GM21786 (cell line): ENCODE measurements around the gene CELSR2.

Experiments
- ATAC-seq: cut with Tn5 transposase; IDR thresholded peaks from one replicate; pipeline ENCODE4 v1.9.1; 2021; ENCODE audit not compliant: unreplicated experiment

CELSR2 gene

DNA sequence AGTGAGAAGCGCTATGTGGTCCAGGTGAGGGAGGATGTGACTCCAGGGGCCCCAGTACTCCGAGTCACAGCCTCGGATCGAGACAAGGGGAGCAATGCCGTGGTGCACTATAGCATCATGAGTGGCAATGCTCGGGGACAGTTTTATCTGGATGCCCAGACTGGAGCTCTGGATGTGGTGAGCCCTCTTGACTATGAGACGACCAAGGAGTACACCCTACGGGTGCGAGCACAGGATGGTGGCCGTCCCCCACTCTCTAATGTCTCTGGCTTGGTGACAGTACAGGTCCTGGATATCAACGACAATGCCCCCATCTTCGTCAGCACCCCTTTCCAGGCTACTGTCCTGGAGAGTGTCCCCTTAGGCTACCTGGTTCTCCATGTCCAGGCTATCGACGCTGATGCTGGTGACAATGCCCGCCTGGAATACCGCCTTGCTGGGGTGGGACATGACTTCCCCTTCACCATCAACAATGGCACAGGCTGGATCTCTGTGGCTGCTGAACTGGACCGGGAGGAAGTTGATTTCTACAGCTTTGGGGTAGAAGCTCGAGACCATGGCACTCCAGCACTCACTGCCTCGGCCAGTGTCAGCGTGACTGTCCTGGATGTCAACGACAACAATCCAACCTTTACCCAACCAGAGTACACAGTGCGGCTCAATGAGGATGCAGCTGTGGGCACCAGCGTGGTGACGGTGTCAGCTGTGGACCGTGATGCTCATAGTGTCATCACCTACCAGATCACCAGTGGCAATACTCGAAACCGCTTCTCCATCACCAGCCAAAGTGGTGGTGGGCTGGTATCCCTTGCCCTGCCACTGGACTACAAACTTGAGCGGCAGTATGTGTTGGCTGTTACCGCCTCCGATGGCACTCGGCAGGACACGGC is 2.2 kb downstream of the CELSR2 start:
- no peak for ATAC-seq

DNA sequence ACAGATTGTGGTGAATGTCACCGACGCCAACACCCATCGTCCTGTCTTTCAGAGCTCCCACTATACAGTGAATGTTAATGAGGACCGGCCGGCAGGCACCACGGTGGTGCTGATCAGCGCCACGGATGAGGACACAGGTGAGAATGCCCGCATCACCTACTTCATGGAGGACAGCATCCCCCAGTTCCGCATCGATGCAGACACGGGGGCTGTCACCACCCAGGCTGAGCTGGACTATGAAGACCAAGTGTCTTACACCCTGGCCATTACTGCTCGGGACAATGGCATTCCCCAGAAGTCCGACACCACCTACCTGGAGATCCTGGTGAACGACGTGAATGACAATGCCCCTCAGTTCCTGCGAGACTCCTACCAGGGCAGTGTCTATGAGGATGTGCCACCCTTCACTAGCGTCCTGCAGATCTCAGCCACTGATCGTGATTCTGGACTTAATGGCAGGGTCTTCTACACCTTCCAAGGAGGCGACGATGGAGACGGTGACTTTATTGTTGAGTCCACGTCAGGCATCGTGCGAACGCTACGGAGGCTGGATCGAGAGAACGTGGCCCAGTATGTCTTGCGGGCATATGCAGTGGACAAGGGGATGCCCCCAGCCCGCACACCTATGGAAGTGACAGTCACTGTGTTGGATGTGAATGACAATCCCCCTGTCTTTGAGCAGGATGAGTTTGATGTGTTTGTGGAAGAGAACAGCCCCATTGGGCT is 3.0 kb downstream of the CELSR2 start:
- no peak for ATAC-seq

DNA sequence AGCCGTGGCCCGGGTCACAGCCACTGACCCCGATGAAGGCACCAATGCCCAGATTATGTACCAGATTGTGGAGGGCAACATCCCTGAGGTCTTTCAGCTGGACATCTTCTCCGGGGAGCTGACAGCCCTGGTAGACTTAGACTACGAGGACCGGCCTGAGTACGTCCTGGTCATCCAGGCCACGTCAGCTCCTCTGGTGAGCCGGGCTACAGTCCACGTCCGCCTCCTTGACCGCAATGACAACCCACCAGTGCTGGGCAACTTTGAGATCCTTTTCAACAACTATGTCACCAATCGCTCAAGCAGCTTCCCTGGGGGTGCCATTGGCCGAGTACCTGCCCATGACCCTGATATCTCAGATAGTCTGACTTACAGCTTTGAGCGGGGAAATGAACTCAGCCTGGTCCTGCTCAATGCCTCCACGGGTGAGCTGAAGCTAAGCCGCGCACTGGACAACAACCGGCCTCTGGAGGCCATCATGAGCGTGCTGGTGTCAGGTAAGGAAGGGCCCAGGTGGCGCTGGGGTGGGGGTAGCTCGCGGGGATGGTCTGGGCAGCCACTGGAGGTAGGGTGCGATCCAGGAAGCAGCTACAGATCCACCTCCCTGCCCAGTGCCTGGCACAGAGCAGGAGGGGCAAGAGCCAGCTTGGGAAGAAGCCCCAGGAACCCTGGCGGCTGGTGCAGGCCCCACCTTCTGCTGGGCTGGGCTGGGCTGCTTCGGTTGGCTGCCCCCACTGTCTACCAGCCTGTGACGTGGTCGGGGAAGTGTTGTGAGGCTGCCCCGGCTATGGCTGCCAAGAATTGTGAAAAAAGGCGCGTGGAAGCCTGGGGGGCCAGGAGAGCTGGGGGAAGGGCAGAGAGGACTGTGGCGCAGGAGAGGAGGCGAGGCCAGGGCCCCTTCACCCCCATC is 3.8 kb downstream of the CELSR2 start:
- no peak for ATAC-seq

DNA sequence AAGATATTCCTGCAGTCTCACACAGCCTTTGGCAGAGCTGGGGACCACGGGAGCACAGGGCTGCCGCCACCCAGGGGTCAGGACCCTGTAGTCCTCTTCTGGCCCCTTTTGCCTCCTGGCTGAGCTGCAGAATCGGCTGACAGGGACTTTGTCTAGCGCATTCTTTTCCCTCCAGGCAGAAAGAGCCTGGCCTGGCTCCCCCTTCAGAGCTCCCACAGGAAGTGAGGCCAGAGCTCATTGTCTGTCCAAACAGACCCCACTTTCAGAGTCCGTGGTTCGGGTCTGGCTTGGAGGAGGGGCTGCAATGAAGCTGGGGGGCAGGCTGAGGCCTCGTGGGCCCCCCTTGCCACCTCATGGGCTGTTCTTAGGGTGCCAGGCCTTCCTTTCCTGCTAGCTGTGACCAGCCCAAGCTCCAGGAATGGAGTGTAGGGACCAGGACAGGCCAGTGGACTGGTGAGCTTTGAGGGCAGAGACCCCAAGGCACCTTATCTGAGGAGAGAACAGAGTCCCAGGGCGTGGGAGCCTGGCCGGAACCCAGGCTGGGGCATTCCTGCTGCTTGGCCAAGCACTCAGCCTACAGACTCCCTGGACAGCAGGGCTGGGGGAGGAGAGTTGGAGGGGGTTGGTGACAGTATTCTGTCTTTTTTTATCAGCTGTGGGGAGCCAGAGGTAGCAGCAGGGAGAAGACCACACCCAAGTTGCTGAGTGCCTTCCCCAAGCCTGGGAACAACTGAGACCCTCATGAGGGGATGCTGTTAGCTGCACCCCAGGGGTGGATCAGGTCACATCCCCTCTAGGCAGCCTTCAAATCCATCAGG is 4.7 kb downstream of the CELSR2 start:
- ATAC-seq, result no peak

DNA sequence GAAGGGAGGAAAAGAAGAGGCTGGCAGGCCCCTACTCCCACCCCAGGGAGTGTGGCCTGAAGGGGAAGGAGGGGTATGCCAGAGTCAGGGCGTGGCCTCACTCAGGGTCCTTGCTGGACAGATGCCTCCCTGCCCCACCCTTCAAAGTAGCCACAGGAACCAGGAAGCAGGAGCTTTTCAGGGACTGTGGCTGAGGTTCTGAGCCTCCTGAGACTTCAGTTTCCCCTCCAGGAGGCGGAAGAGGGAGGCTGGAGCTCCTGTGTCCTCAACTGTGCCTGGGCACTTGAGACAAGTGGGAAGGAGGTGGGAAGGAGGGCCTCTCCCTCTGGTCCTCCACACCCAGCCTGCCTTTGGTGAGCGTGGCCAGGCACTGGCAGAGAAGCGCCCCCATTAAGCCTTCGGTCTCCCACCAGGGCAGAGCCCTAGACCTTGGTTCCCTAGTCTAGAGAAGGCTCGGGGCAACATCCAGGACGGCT is 5.3 kb downstream of the CELSR2 start:
- ATAC-seq, result no peak

DNA sequence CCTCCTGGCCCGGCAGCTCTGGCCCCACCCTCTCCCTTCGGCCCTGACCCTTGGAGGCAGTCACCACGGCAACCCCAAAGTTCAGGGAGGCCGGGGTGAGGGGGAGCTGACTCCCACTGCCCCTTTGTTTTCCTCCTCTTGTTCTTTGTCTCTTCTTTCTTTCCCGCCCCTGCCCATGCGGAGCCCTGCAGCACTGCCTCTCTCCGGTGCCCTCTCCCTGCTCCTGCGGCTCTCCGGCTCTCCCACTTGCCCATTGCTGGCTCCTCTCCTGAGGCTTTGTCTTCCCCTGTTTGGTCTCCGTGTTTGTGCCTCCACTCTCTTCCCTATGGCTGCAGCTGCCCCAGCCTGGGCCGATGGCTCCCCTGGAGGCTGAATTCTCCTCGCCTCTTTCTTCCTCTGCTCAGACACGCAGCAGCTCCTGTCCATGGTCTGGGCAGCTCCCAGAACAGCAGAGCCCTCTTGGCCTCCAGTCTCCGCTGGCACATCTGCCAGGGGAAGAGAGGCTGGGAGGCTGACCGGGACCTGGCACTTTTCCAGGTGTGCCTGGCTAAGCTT is 5.8 kb downstream of the CELSR2 start:
- ATAC-seq, result no peak

DNA sequence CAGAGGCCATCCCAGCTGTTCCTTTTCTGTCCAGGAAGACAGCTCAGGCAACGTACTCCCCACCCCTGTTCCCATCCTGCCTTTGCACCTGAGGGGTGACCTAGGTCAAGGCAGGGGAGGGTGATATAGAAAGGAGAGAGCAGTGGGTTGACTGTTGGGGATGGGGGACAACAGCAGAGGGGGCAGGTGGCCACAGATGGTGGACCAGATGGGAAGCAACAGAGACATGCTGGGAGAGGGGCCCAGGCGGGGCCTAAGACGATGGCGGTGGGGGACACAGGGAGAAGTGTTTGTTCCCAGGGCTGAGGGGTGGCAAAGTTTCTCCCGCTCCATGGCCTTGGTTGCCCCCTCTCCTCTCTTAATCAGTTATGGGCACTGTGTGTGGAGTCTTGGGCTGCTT is 6.3 kb downstream of the CELSR2 start:
- ATAC-seq, result no peak

DNA sequence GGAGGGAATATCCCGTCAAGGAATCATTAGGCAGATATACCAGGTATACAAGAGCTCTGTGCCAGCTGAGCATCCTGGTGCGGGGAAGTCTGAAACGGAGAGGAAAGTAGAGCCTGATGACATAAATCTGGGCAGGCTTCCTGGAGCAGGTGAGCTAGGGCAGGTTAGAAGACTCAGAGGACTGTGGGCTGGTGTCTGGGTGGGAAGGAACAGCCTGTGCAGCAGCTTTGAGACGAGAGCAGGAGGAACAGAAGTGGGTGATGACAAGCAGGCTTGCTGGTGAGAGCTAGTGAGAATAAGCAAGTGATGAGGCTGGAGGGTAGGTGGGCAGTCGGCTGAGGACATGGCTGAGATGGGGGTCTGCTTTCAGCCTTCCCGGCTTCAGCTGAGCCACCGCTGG is 6.7 kb downstream of the CELSR2 start:
- no peak for ATAC-seq

DNA sequence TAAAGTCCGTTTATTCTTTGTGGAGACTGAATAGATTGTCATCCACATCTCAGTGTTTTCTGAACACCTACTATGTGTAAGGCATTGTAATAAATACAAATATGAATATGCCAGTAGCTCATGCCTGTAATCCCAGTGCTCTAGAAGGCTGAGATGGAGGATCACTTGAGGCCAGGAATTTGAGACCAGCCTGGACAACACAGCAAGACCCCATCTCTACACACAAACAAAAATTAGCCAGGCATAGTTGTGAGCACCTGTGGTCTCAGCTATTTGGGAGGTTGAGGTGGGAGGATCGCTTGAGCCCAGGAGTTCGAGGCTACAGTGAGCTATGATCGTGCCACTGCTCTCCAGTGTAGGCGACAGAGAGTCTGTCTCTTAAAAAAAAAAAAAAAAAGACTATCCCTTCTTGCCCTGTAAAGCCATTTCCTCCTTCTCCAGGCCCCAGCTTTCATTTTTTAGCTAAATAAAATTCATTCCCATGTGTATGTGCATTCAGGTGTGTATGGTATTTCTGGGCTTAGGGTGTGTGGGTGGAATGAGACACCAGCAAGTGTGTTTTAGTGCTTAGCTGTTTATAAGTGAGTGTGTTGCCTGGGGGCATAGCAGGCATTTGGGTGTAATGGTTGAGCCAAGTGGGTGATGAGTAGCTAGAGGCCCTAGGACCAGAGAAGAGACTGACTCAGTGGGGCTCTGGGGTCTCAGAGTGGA is 7.8 kb downstream of the CELSR2 start:
- no peak for ATAC-seq

DNA sequence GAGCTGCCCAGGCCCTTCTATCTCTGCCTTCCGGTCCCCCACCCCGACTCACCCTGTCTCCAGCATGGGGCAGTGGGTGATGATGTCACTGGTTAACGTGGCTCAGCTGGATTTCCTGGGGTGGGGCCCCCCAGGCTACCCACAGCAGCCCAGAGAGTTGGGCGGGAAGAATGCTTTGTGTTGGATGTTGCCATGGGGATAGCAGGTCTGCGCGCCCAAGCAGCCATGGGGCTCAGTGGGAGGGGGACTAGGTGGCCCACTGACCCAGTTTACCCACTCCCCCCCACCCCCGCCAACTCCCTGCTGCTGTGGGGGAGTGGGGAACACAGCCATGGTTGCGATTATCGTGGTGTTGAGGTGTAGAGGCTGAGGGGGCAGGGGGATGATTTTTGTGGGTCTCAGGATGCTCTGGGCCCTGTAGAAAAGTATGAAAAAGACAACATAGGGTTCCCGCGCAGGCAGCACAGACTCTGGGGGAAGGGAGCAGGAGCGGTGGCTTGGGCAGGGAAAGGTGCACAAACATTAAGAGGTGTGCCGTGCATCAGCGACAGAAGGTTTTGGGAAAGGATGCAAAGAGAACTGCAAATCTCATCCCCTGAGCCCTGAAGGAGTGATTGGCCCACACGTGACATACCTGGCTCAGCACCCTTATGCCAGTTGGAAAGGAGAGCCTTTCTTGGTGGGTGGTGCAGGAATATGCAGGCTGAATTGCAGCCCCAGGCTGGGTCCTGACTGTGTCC is 8.5 kb downstream of the CELSR2 start:
- no peak for ATAC-seq

DNA sequence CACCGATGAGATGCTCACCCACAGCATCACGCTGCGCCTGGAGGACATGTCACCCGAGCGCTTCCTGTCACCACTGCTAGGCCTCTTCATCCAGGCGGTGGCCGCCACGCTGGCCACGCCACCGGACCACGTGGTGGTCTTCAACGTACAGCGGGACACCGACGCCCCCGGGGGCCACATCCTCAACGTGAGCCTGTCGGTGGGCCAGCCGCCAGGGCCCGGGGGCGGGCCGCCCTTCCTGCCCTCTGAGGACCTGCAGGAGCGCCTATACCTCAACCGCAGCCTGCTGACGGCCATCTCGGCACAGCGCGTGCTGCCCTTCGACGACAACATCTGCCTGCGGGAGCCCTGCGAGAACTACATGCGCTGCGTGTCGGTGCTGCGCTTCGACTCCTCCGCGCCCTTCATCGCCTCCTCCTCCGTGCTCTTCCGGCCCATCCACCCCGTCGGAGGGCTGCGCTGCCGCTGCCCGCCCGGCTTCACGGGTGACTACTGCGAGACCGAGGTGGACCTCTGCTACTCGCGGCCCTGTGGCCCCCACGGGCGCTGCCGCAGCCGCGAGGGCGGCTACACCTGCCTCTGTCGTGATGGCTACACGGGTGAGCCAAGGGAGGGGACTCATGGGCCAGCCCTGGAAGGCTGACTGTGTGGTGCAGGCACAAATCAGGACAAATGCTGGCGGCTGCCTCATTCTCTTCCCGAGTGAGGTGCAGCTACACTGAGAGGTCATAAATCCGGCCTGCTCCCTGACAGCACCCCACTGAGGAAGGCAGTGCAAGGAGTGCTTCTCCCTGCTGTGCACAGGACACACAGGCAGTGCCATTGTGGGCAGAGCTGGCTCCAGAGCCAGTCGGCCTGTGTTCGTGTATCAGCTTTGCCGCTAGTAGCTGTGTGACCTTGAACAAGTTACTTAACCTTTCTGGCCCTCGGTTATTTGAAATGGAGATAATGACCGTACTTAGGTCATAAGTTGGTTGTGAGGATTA is 9.4 kb downstream of the CELSR2 start:
- no peak for ATAC-seq

DNA sequence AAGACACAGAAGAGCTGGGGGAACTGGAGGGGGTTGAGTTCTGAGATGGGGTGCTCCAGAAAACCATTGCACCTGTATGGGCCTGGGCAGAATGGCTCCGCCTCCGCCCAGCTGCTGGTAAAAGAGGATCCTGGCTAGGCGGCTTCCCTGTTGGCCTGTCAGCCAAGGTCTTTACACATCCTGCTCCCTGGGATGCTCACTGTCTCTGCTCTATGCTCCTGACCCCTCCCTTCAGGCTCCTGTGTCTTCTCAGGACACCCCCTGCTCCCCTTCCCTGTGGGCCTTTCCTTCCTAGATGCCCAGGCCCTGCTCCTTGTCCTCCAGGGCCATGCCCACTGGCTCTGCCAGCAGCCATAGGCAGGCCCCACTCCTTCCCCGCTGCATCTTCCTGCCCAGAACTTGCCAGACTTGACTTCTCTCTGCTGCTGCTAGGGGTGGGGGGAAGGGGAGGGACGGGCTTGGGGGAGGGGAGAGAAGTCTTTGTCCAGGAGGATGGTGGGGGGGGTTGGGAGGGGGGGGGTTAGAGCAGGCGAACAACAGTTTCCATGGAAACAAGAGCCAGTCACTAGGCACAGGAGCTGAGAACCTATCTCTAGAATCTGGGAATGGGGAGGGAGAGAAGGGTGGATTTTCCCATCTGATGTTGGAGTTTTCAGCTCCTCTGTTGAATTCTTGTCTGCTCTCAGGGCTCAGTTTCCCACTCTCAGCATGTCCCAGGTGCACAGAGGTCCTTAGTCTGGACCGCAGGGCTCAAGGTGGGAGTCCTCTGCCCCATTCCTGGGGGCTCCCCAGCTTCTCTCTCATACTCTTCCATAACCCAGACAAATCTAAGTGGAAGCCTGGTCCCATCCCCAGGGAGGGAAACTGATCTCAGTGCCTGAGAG is 10.6 kb downstream of the CELSR2 start:
- ATAC-seq, result no peak

DNA sequence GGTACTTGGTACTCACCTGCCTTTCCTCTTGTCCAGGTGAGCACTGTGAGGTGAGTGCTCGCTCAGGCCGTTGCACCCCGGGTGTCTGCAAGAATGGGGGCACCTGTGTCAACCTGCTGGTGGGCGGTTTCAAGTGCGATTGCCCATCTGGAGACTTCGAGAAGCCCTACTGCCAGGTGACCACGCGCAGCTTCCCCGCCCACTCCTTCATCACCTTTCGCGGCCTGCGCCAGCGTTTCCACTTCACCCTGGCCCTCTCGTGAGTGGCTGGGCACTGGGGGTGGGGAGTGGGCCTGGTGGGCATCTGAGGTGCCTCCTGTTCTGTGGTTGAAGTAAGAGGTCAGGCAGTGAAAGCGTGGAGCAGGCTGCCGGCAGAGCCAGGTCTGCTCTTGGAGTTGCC is 11.7 kb downstream of the CELSR2 start:
- ATAC-seq, result no peak

DNA sequence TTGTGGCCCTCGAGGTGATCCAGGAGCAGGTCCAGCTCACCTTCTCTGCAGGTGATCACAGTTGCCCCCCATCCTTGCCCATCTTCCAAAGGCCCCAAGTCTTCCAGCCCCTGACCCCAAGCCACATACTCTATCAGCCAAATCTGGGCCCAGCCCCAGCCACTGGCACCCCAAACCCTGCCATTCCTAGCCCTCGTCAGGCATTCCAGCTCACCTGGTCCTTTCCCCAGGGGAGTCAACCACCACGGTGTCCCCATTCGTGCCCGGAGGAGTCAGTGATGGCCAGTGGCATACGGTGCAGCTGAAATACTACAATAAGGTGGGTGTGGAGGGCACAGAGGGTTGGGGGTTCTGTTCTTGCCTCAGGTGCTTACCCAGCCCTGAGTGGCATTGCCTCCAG is 12.2 kb downstream of the CELSR2 start:
- ATAC-seq, result no peak

DNA sequence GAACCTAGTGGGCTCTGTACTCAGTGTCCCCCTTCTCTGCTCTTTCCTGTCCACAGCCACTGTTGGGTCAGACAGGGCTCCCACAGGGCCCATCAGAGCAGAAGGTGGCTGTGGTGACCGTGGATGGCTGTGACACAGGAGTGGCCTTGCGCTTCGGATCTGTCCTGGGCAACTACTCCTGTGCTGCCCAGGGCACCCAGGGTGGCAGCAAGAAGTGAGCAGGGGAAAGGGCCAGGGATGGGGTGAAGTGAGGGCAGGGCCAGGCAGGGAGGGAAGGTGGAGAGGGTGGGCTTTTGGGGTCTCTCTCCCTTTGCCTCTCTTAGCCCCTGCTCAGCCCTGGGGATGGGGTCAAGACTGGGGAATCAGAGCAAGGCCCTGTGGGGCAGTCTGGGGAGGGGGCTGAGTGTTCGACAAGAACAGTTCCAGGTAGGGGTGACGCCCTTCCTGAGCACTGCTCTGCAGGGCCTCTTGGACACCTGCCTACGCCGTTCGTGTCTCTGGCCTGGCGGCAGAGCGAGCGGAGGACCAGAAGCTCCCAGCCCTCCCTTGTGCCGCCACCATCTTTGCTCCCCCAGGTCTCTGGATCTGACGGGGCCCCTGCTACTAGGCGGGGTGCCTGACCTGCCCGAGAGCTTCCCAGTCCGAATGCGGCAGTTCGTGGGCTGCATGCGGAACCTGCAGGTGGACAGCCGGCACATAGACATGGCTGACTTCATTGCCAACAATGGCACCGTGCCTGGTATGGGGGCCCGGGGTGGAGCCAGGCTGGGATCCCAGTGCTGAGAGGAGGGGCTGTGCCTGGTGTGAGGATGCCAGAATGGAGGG is 13.1 kb downstream of the CELSR2 start:
- no peak for ATAC-seq

DNA sequence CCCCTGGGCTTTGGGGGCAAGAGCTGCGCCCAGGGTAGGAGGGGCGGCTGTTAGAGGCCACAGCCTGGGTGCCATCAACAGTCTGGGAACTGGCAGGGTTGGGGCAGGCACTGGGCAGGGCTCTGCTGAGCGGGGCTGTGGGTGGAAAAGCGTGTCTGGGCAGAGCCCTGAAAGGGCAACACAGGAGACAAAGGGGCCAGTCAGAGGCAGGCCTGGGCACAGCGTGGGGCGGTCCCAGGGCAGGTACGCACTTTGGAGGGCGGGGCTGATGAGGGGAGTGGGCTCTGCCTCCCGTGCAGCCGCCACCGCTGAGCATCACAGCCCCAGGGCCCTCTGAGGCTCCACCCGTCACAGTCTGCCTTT is 13.9 kb downstream of the CELSR2 start:
- ATAC-seq, result no peak
